ENCODE measurements around the gene TMSB15B. TPM values are rescaled to one million over a fixed set of nuclear protein-coding genes. Genes with fewer than 3 reads are reported as not detected.
"Not testable (repeated sequence)": the region's sequence is repeated elsewhere in the genome, so short reads cannot be mapped to it uniquely, and the experiment has no call there.

Gene TMSB15B
- total RNA-seq, 1 experiment from 2014 or later, result 0.39 TPM

DNA sequence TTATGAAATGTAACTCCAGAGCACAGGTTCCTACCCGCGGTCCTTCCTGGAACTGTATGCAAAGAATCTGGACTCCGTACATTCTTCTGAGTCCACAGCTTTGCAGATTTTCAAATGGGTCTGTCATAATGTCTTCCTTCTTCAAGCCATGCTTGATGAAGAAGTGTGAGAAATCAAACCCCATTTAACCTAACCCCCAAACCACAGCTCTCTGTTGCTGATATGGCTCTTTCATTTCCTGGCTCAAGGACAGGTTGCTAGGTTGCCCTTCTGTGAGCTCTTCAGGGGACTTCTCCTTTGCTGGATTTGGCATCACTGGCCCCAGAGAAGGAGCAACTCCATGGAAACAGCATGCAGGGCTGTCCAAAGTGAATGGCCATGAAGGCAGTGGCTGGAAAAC lies 41.9 kb upstream of the TMSB15B start:
- H3K9me3 ChIP-seq (ENCODE audit: control insufficient read depth in 1 of 2, insufficient read depth in 1 of 2, low read depth in 1 of 2, low read length in 2 of 2); H3K4me1 ChIP-seq (ENCODE audit: control insufficient read depth in 1 of 2, insufficient read depth in 2 of 2, low read length in 2 of 2); BruUV-seq (replicated peaks); H4K20me1 ChIP-seq (ENCODE audit: insufficient read depth); H3K9me2 ChIP-seq (ENCODE audit: insufficient read depth); CTCF ChIA-PET; ATAC-seq; DNase-seq (ENCODE audit: low read depth, low spot score); RAD21 ChIA-PET (ENCODE audit: low non-redundant PET in 1 of 2, low total read pairs in 2 of 2, uncharacterized antibody in 2 of 2, unreplicated experiment in 2 of 2); H3K79me2 ChIP-seq (ENCODE audit: insufficient read depth, low read length); H3K4me3 ChIP-seq (replicated peaks in 1 of 2; ENCODE audit: low read depth in 1 of 2, low read length in 2 of 2); H3K9ac ChIP-seq (ENCODE audit: low read length); POLR2A ChIA-PET; H3K36me3 ChIP-seq (ENCODE audit: control insufficient read depth in 1 of 2, insufficient read depth in 2 of 2, low read length in 2 of 2); H3K4me2 ChIP-seq (ENCODE audit: low read length); H2AFZ ChIP-seq (ENCODE audit: low read depth, low read length, poor library complexity, severe bottlenecking); intact Hi-C loops (cut with micrococcal nuclease); H3K27me3 ChIP-seq (ENCODE audit: insufficient read depth, low read length); H3K27ac ChIP-seq (ENCODE audit: low read depth, low read length): not testable (repeated sequence)

DNA sequence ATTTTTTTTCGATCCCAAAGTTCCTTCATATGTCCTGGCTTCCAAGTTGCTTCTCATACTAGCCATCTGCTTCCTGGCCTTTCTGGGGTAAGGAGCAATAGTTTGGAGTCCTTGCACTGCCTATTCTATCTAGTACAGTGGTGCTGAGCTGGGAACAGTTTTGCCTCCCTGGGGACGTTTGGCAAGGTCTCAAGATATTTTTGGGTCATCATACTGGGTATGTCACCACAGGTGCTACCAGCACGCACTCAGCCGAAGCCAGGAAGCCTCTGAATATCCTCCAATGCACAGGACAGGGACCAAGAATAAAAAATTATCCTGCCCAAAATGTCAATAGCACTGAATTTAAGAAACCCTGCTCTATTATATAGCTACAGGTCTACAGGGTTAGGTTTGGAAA lies 35.4 kb upstream of the TMSB15B start:
- BruUV-seq (replicated peaks), result no TSS peak

DNA sequence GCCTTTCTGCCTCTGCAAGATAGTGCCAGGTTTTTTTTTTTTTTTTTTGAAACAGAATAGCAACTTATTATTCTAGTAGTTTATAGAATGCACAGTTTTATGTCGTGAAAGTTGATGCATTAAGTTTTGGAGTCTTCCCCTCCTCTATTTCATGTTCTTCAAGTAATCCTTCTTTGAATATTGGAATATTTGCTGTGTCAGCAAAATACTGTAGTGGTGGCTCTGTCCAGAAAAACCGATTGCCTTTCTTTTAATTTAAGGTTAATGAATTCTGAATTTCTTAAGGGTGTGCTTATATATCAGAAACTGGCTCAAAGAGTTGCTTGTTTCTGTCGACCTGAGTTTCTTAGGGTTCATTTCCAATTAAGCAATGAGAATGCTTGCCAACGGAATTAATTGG lies 34.8 kb upstream of the TMSB15B start:
- POLR2A ChIA-PET, result no interaction called here

More for the DNA sequence above, 35.4 kb upstream of the TMSB15B start:
- no peaks in the 10 kb centered on the region for H3K27me3 ChIP-seq (ENCODE audit: insufficient read depth, low read length)
- CTCF ChIA-PET, result no interaction called here
- DNase-seq (ENCODE audit: low read depth, low spot score), result no peak
- RAD21 ChIA-PET (ENCODE audit: low non-redundant PET in 1 of 2, low total read pairs in 2 of 2, uncharacterized antibody in 2 of 2, unreplicated experiment in 2 of 2), result no interaction called here
- no peak overlapping the region for H2AFZ ChIP-seq (ENCODE audit: low read depth, low read length, poor library complexity, severe bottlenecking)
- H3K9me3 ChIP-seq (ENCODE audit: control insufficient read depth in 1 of 2, insufficient read depth in 1 of 2, low read depth in 1 of 2, low read length in 2 of 2), result no peaks in the 10 kb centered on the region
- no peak overlapping the region for H3K27ac ChIP-seq (ENCODE audit: low read depth, low read length)
- no peak overlapping the region for H3K4me2 ChIP-seq (ENCODE audit: low read length)
- no peaks in the 10 kb centered on the region for H3K9me2 ChIP-seq (ENCODE audit: insufficient read depth)
- no peak for TF ChIP-seq SRF (IDR thresholded peaks at IDR 0.05; ENCODE audit: low read depth)
- no peak for TF ChIP-seq EGR1 (IDR thresholded peaks at IDR 0.05; ENCODE audit: low read depth)
- no peak for TF ChIP-seq POLR2AphosphoS5 (IDR thresholded peaks at IDR 0.05; ENCODE audit: low read depth, low read length)
- no peak overlapping the region for H3K9ac ChIP-seq (ENCODE audit: low read length)
- no peaks in the 10 kb centered on the region for H4K20me1 ChIP-seq (ENCODE audit: insufficient read depth)
- POLR2A ChIA-PET, result no interaction called here
- no peak overlapping the region for H3K4me3 ChIP-seq (replicated peaks in 1 of 2; ENCODE audit: low read depth in 1 of 2, low read length in 2 of 2)
- no peaks in the 10 kb centered on the region for H3K79me2 ChIP-seq (ENCODE audit: insufficient read depth, low read length)
- ATAC-seq, result no peak
- intact Hi-C loops (cut with micrococcal nuclease), result no loop called here
- H3K4me1 ChIP-seq (ENCODE audit: control insufficient read depth in 1 of 2, insufficient read depth in 2 of 2, low read length in 2 of 2), result no peaks in the 10 kb centered on the region
- H3K36me3 ChIP-seq (ENCODE audit: control insufficient read depth in 1 of 2, insufficient read depth in 2 of 2, low read length in 2 of 2), result no peaks in the 10 kb centered on the region

More for the DNA sequence above, 34.8 kb upstream of the TMSB15B start:
- ChIA-PET CTCF (no interaction called here), RAD21 (ENCODE audit: low non-redundant PET in 1 of 2, low total read pairs in 2 of 2, uncharacterized antibody in 2 of 2, unreplicated experiment in 2 of 2) (no interaction called here)
- H3K27me3 ChIP-seq (ENCODE audit: insufficient read depth, low read length), result no peaks in the 10 kb centered on the region
- ATAC-seq (no peak), DNase-seq (ENCODE audit: low read depth, low spot score) (no peak)
- intact Hi-C loops (cut with micrococcal nuclease), result no loop called here
- H3K4me1 ChIP-seq (ENCODE audit: control insufficient read depth in 1 of 2, insufficient read depth in 2 of 2, low read length in 2 of 2), result no peaks in the 10 kb centered on the region
- no peak overlapping the region for H3K4me3 ChIP-seq (replicated peaks in 1 of 2; ENCODE audit: low read depth in 1 of 2, low read length in 2 of 2)
- no peaks in the 10 kb centered on the region for H3K79me2 ChIP-seq (ENCODE audit: insufficient read depth, low read length)
- no peak overlapping the region for H2AFZ ChIP-seq (ENCODE audit: low read depth, low read length, poor library complexity, severe bottlenecking)
- no peaks in the 10 kb centered on the region for H3K36me3 ChIP-seq (ENCODE audit: control insufficient read depth in 1 of 2, insufficient read depth in 2 of 2, low read length in 2 of 2)
- no peak overlapping the region for H3K27ac ChIP-seq (ENCODE audit: low read depth, low read length)
- H3K9me3 ChIP-seq (ENCODE audit: control insufficient read depth in 1 of 2, insufficient read depth in 1 of 2, low read depth in 1 of 2, low read length in 2 of 2), result no peaks in the 10 kb centered on the region
- H3K9me2 ChIP-seq (ENCODE audit: insufficient read depth), result no peaks in the 10 kb centered on the region
- no peak overlapping the region for H3K4me2 ChIP-seq (ENCODE audit: low read length)
- TF ChIP-seq EGR1 (IDR thresholded peaks at IDR 0.05; ENCODE audit: low read depth) (no peak), YY1 (IDR thresholded peaks at IDR 0.05; ENCODE audit: extremely low read depth, insufficient replicate concordance, low read depth, low read length) (no peak), EZH2phosphoT487 (IDR thresholded peaks at IDR 0.05; ENCODE audit: borderline replicate concordance) (no peak), CEBPB (IDR thresholded peaks at IDR 0.05; ENCODE audit: low read depth) (no peak)
- TF ChIP-seq, protein P1, sequence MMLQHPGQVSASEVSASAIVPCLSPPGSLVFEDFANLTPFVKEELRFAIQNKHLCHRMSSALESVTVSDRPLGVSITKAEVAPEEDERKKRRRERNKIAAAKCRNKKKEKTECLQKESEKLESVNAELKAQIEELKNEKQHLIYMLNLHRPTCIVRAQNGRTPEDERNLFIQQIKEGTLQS (IDR thresholded peaks at IDR 0.05), result no peak
- no peaks in the 10 kb centered on the region; the same call in 1 of the 2 replicates for H4K20me1 ChIP-seq (ENCODE audit: insufficient read depth)
- H3K9ac ChIP-seq (ENCODE audit: low read length), result no peak overlapping the region
- BruUV-seq (replicated peaks), result no TSS peak

Measured in HCT116 (cell line).